ENCODE results near the gene PRM1. TPM values are rescaled to one million over a fixed set of nuclear protein-coding genes. Genes with fewer than 3 reads are reported as not detected.

Gene PRM1
- polyA plus RNA-seq (ENCODE audit: insufficient read length in 10 of 10): not detected
- long read RNA-seq, donor 1: 0 reads
- long read RNA-seq, donor 2: 0 reads
- long read RNA-seq, donor 3: 0 reads
- long read RNA-seq, donor 4: 0 reads
- long read RNA-seq, donor 5: 0 reads
- long read RNA-seq, donor 6: 0 reads
- long read RNA-seq, donor 7: 0 reads
- long read RNA-seq, donor 8: 0 reads
- long read RNA-seq, donor 9: 0 reads

- DNase-seq: no peak
Measured at GRCh38 chr16:11280616-11281522, at the start of gene PRM1. PRM1 (minus strand) TSS chr16:11281330; CDS start chr16:11281238, 92 bp downstream.

- no peak for DNase-seq
Measured at GRCh38 chr16:11330526-11331237, 49.6 kb upstream of the PRM1 start.

GRCh38 chr16:11329891-11330290 lies 48.8 kb upstream of the PRM1 start:
- DNase-seq: no peak

GRCh38 chr16:11329071-11329491 lies 48.0 kb upstream of the PRM1 start:
- DNase-seq: no peak

GRCh38 chr16:11328172-11329070 lies 47.3 kb upstream of the PRM1 start:
- DNase-seq: peak; percentile 67 to 86 (median 86)

GRCh38 chr16:11327277-11328171 lies 46.4 kb upstream of the PRM1 start:
- DNase-seq: no peak

GRCh38 chr16:11326737-11327276 lies 45.7 kb upstream of the PRM1 start:
- no peak for DNase-seq

GRCh38 chr16:11326084-11326736 lies 45.1 kb upstream of the PRM1 start:
- no peak for DNase-seq

GRCh38 chr16:11325404-11326083 lies 44.4 kb upstream of the PRM1 start:
- DNase-seq: no peak

GRCh38 chr16:11323551-11324336 lies 42.6 kb upstream of the PRM1 start:
- DNase-seq: no peak

- no peak for DNase-seq
Measured at GRCh38 chr16:11322823-11323222, 41.7 kb upstream of the PRM1 start.

GRCh38 chr16:11321662-11322061 lies 40.5 kb upstream of the PRM1 start:
- no peak for DNase-seq

- DNase-seq: no peak
Measured at GRCh38 chr16:11320170-11320569, 39.0 kb upstream of the PRM1 start.

GRCh38 chr16:11319529-11320146 lies 38.5 kb upstream of the PRM1 start:
- no peak for DNase-seq

- no peak for DNase-seq
Measured at GRCh38 chr16:11318817-11319216, 37.7 kb upstream of the PRM1 start.

- DNase-seq: peak in 1 of 3 donors; percentile 26
Measured at GRCh38 chr16:11316331-11317015, 35.3 kb upstream of the PRM1 start.

GRCh38 chr16:11315510-11315909 lies 34.4 kb upstream of the PRM1 start:
- peak in 2 of 3 donors; percentile 55 to 65 for DNase-seq

Data from muscle of back (tissue), 13 donors.